Mucosa of descending colon (tissue), 3 donors: ENCODE results near the gene METTL24. TPM values are rescaled to one million over a fixed set of nuclear protein-coding genes. Genes with fewer than 3 reads are reported as not detected.

ENCODE experiments used
- ATAC-seq: fragments of 200-7000 bp; cut with Tn5 transposase; one replicate; pipeline ENCODE4 v1.9.1; 2020; ENCODE audit warnings: mild to moderate bottlenecking, moderate library complexity
- DNase-seq, 3 donors: peaks; one replicate each; pipeline ENCODE4 v3.0.0-alpha.2; 2020
- H3K36me3 ChIP-seq: fragments of 200-600 bp; one replicate; pipeline ENCODE4 v1.8.0; 2021; ENCODE audit warnings: low read depth, mild to moderate bottlenecking
- H3K4me1 ChIP-seq: fragments of 200-600 bp; one replicate; pipeline ENCODE4 v1.8.0; 2021; ENCODE audit warnings: low read depth, mild to moderate bottlenecking
- H3K4me3 ChIP-seq: fragments of 200-600 bp; one replicate; pipeline ENCODE4 v1.8.0; 2021; ENCODE audit warnings: mild to moderate bottlenecking
- H3K9me3 ChIP-seq: fragments of 200-600 bp; one replicate; pipeline ENCODE4 v1.8.0; 2021; ENCODE audit warnings: mild to moderate bottlenecking
- intact Hi-C, 2 donors: fragments of 100-400 bp; cut with DNase I in 1 of 2; cut with micrococcal nuclease in 1 of 2; formaldehyde crosslinking; loops; one replicate each; pipeline versions ENCODE4 v1.11.0 to v1.11.1; 2022; cut with DNase I, micrococcal nuclease
- total RNA-seq, 3 donors: library from RNA; stranded (reverse); fragmentation: NEBNext Ultra II Directional in 2 of 3; extraction: Animal tissue kit (Norgen Biotek cat#: 25700) in 2 of 3; gene quantifications; one replicate each; pipeline versions ENCODE4 v1.2.1 to v1.2.4, GENCODE V29; 2021 to 2023
- TF ChIP-seq, protein P1 (sequence below): fragments of 200-600 bp; IDR thresholded peaks from one replicate; pipeline ENCODE4 v1.8.0; 2022; ENCODE audit warnings: antibody characterized with exemption, mild to moderate bottlenecking
- donor health status: DM: no; HTN: no; CAD: no; lungs with moderate emphysema.
- donor health status: DM: no; HTN: no; CAD: no.
- donor health status: DM: no; HTN: yes; CAD: no.

The METTL24 gene
- total RNA-seq, 3 donors from 2014 or later, result 0.43 to 23.5 (median 1.2) TPM

DNA sequence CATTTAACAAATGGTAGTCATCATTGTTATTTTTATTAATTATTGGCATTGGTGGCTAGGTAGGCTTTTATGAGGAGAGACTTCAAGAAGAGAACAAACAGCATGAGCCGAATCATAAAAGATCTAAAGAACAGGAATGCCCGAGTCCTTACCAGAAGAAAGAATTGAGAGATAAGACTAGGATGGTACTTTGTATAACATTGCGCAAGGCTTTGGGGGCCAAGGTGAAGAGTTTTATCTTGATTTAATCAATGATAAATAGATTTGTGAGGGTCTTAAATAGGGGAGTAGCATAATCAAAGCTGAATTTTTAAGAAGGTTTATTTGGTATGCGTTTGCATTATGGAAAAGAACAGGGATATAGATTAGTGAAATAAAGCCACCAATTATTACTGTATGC lies 162.5 kb downstream of the METTL24 start:
- Histone ChIP-seq H3K9me3 (no peaks in the 10 kb centered on the region), H3K4me3 (no peak overlapping the region), H3K4me1 (no peaks in the 10 kb centered on the region), H3K36me3 (no peaks in the 10 kb centered on the region)
- intact Hi-C loops, result no loop called here
- DNase-seq (no peak), ATAC-seq (no peak)
- TF ChIP-seq, protein P1, sequence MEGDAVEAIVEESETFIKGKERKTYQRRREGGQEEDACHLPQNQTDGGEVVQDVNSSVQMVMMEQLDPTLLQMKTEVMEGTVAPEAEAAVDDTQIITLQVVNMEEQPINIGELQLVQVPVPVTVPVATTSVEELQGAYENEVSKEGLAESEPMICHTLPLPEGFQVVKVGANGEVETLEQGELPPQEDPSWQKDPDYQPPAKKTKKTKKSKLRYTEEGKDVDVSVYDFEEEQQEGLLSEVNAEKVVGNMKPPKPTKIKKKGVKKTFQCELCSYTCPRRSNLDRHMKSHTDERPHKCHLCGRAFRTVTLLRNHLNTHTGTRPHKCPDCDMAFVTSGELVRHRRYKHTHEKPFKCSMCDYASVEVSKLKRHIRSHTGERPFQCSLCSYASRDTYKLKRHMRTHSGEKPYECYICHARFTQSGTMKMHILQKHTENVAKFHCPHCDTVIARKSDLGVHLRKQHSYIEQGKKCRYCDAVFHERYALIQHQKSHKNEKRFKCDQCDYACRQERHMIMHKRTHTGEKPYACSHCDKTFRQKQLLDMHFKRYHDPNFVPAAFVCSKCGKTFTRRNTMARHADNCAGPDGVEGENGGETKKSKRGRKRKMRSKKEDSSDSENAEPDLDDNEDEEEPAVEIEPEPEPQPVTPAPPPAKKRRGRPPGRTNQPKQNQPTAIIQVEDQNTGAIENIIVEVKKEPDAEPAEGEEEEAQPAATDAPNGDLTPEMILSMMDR, result no peak

Other genes starting within 250 kb of the METTL24 start
- gene WASF1, start 178.7 kb downstream of the METTL24 start, total RNA-seq, result 10 to 100 TPM in 1 of 3 donors, 1 to 10 TPM in 2; 1.3 to 16.0 (median 2.7) TPM
- gene CDC40, start 177.9 kb downstream of the METTL24 start, total RNA-seq, result 10 to 100 TPM; 19.7 to 24.2 (median 22.0) TPM
- 1 to 10 TPM; 2.6 to 3.5 (median 3.4) TPM for gene DDO, start 57.2 kb upstream of the METTL24 start, total RNA-seq
- under 1 TPM in 2 of 3 donors, not detected in 1; 0.16 to 0.46 TPM for gene SLC22A16, start 118.3 kb upstream of the METTL24 start, total RNA-seq